Measurements from ENCODE around the gene HDGFL1. TPM values are rescaled to one million over a fixed set of nuclear protein-coding genes. Genes with fewer than 3 reads are reported as not detected.

HDGFL1 gene
- total RNA-seq, 4 donors from 2014 or later: 0.40 TPM; not detected in 3

- H3K36me3 ChIP-seq: no peaks in the 10 kb centered on the region
- 94 to 100% methylated on average over 1 of the region's 1 CpG for WGBS, 2 donors
- no peak for DNase-seq
- no peaks in the 10 kb centered on the region for H3K9me3 ChIP-seq
- H3K4me1 ChIP-seq: peaks cover 0 to 5% of the 10 kb centered on the region in 2 donors
- TF ChIP-seq CTCF (IDR thresholded peaks at IDR 0.05): no peak
- no peak for TF ChIP-seq POLR2A (IDR thresholded peaks at IDR 0.05)
- H3K27me3 ChIP-seq: no peaks in the 10 kb centered on the region
- no peak overlapping the region for H3K4me3 ChIP-seq (replicated peaks in 1 of 3)
- no peak overlapping the region for H3K27ac ChIP-seq
- intact Hi-C loops (cut with DNase I): no loop called here
Observed at GRCh38 chr6:22583927-22584326, 14.6 kb downstream of the HDGFL1 start.

GRCh38 chr6:22589118-22589517 is 19.8 kb downstream of the HDGFL1 start:
- H3K36me3 ChIP-seq: no peaks in the 10 kb centered on the region
- peaks cover 0 to 5% of the 10 kb centered on the region in 2 donors for H3K4me1 ChIP-seq
- H3K4me3 ChIP-seq (replicated peaks in 1 of 3): no peak overlapping the region
- TF ChIP-seq CTCF (IDR thresholded peaks at IDR 0.05): no peak
- TF ChIP-seq POLR2A (IDR thresholded peaks at IDR 0.05): no peak
- no peaks in the 10 kb centered on the region for H3K27me3 ChIP-seq
- H3K27ac ChIP-seq: no peak overlapping the region
- intact Hi-C loops (cut with DNase I): no loop called here
- no peak for DNase-seq
- H3K9me3 ChIP-seq: no peaks in the 10 kb centered on the region

- Histone ChIP-seq H3K4me1 (peaks cover 0 to 5% of the 10 kb centered on the region in 2 donors), H3K36me3 (no peaks in the 10 kb centered on the region), H3K4me3 (replicated peaks in 1 of 3) (no peak overlapping the region), H3K9me3 (no peaks in the 10 kb centered on the region), H3K27me3 (no peaks in the 10 kb centered on the region), H3K27ac (no peak overlapping the region)
- no peak for DNase-seq
- 84% methylated on average over 4 of the region's 4 CpGs for WGBS, 2 donors
- no peak for TF ChIP-seq POLR2A (IDR thresholded peaks at IDR 0.05)
- no peak for TF ChIP-seq CTCF (IDR thresholded peaks at IDR 0.05)
- intact Hi-C loops (cut with DNase I): no loop called here
Observed at GRCh38 chr6:22590423-22590822, 21.1 kb downstream of the HDGFL1 start.

- DNase-seq: no peak
- intact Hi-C loops (cut with DNase I): no loop called here
- H3K27me3 ChIP-seq: no peaks in the 10 kb centered on the region
- WGBS, 2 donors: 94% methylated on average over 3 of the region's 3 CpGs
- TF ChIP-seq CTCF (IDR thresholded peaks at IDR 0.05) (no peak), POLR2A (IDR thresholded peaks at IDR 0.05) (no peak)
- H3K4me3 ChIP-seq (replicated peaks in 1 of 3): no peak overlapping the region
- no peaks in the 10 kb centered on the region for H3K36me3 ChIP-seq
- no peaks in the 10 kb centered on the region for H3K9me3 ChIP-seq
- no peaks in the 10 kb centered on the region for H3K4me1 ChIP-seq
- H3K27ac ChIP-seq: no peak overlapping the region
Observed at GRCh38 chr6:22593895-22594294, 24.5 kb downstream of the HDGFL1 start.

- Histone ChIP-seq H3K36me3 (no peaks in the 10 kb centered on the region), H3K27me3 (no peaks in the 10 kb centered on the region), H3K4me3 (replicated peaks in 1 of 3) (no peak overlapping the region), H3K4me1 (no peaks in the 10 kb centered on the region), H3K9me3 (no peaks in the 10 kb centered on the region), H3K27ac (no peak overlapping the region)
- DNase-seq: no peak
- TF ChIP-seq POLR2A (IDR thresholded peaks at IDR 0.05): no peak
- TF ChIP-seq CTCF (IDR thresholded peaks at IDR 0.05): no peak
- intact Hi-C loops (cut with DNase I): no loop called here
Observed at GRCh38 chr6:22596011-22596410, 26.6 kb downstream of the HDGFL1 start.

All from thyroid gland (tissue), 4 donors.